Natural killer cell (primary cell): ENCODE data around the gene PROM2. TPM values are rescaled to one million over a fixed set of nuclear protein-coding genes. Genes with fewer than 3 reads are reported as not detected.

ENCODE experiments used
- ATAC-seq, 3 donors: fragments of 150-1000 bp in 2 of 3; fragments of 200-7000 bp in 1 of 3; cut with Tn5 transposase; 1 replicate in 1 of 3; 2 replicates in 2 of 3; pipeline ENCODE4 v1.10.0; 2021; ENCODE audit warnings: mild to moderate bottlenecking in 2 of 3, moderate library complexity in 2 of 3
- DNase-seq, 2 donors: peaks; one replicate each; pipeline versions ENCODE4 v3.0.0 to v3.0.0-alpha.2; 2013 to 2021; ENCODE audit warnings: mixed read lengths in 1 of 2
- H3K27ac ChIP-seq: one replicate; pipeline ENCODE4 v1.5.1; 2013; ENCODE audit warnings: mild to moderate bottlenecking, low read length
- H3K27me3 ChIP-seq: one replicate; pipeline ENCODE4 v1.6.1; 2013; ENCODE audit warnings: low read length; ENCODE audit not compliant: control insufficient read depth, insufficient read depth
- H3K36me3 ChIP-seq: one replicate; pipeline ENCODE4 v1.6.1; 2013; ENCODE audit warnings: low read length; ENCODE audit not compliant: control insufficient read depth, insufficient read depth
- H3K4me1 ChIP-seq: one replicate; pipeline ENCODE4 v1.6.1; 2013; ENCODE audit warnings: low read length; ENCODE audit not compliant: control insufficient read depth, insufficient read depth
- H3K4me3 ChIP-seq: one replicate; pipeline ENCODE4 v1.5.1; 2013; ENCODE audit warnings: low read length
- H3K9me3 ChIP-seq: one replicate; pipeline ENCODE4 v1.6.1; 2013; ENCODE audit warnings: low read length; ENCODE audit not compliant: control insufficient read depth, insufficient read depth
- H3K27ac Mint-ChIP-seq, 2 donors: one replicate each; pipeline ENCODE4 v1.8.0; 2022; ENCODE audit warnings: mild to moderate bottlenecking in 2 of 2, mixed read lengths in 2 of 2, moderate library complexity in 1 of 2
- H3K27me3 Mint-ChIP-seq, 2 donors: one replicate each; pipeline ENCODE4 v1.8.0; 2022; ENCODE audit warnings: low read depth in 2 of 2, mixed read lengths in 2 of 2
- H3K36me3 Mint-ChIP-seq: one replicate; pipeline ENCODE4 v1.8.0; 2022; ENCODE audit warnings: mixed read lengths
- H3K4me1 Mint-ChIP-seq, 2 donors: one replicate each; pipeline ENCODE4 v1.8.0; 2022; ENCODE audit warnings: mixed read lengths in 2 of 2
- H3K4me3 Mint-ChIP-seq: one replicate; pipeline ENCODE4 v1.8.0; 2022; ENCODE audit warnings: mild to moderate bottlenecking, moderate library complexity, mixed read lengths
- H3K9me3 Mint-ChIP-seq, 2 donors: one replicate each; pipeline ENCODE4 v1.8.0; 2022; ENCODE audit warnings: mixed read lengths in 2 of 2
- WGBS: methylation state at CpG from one replicate; pipeline ENCODE4 v1.1.7; 2013; ENCODE audit warnings: missing lambda C conversion rate; ENCODE audit not compliant: insufficient coverage; 5-methylcytosine and 5-hydroxymethylcytosine counted together
- intact Hi-C: fragments of 100-400 bp; cut with micrococcal nuclease; formaldehyde crosslinking; loops from one replicate; pipeline ENCODE4 v1.14.2; 2022
- total RNA-seq, 4 donors: library from RNA; stranded (reverse); fragments of 120-200 nt in 1 of 4; gene quantifications; one replicate each; pipeline versions ENCODE4 v1.2.3 to v1.2.4, GENCODE V29; 2013 to 2022
- TF ChIP-seq, protein P1 (sequence below): fragments of 200-600 bp; IDR thresholded peaks from one replicate; pipeline ENCODE4 v1.8.0; 2022; ENCODE audit warnings: antibody characterized with exemption

Gene PROM2
- total RNA-seq, 3 donors from 2014 or later (not counting 1 experiment from before 2014, with no cell fraction given), result 0.64 to 1.1 (median 0.70) TPM

GRCh38 chr2:95279435-95280035, 5.3 kb downstream of the PROM2 start:
- no peaks in the 10 kb centered on the region for H3K27me3 ChIP-seq
- no peaks in the 10 kb centered on the region for H3K36me3 ChIP-seq
- H3K9me3 ChIP-seq, result no peaks in the 10 kb centered on the region
- Mint-ChIP-seq H3K9me3 (no peaks in the 10 kb centered on the region), H3K4me1 (no peaks in the 10 kb centered on the region), H3K27me3 (no peaks in the 10 kb centered on the region), H3K4me3 (no peak overlapping the region), H3K27ac (no peak overlapping the region), H3K36me3 (no peaks in the 10 kb centered on the region)
- DNase-seq, result no peak
- WGBS, result 91% methylated on average over 19 of the region's 19 CpGs
- intact Hi-C loops, result no loop called here
- no peak overlapping the region for H3K4me3 ChIP-seq
- no peak for ATAC-seq
- TF ChIP-seq, protein P1, sequence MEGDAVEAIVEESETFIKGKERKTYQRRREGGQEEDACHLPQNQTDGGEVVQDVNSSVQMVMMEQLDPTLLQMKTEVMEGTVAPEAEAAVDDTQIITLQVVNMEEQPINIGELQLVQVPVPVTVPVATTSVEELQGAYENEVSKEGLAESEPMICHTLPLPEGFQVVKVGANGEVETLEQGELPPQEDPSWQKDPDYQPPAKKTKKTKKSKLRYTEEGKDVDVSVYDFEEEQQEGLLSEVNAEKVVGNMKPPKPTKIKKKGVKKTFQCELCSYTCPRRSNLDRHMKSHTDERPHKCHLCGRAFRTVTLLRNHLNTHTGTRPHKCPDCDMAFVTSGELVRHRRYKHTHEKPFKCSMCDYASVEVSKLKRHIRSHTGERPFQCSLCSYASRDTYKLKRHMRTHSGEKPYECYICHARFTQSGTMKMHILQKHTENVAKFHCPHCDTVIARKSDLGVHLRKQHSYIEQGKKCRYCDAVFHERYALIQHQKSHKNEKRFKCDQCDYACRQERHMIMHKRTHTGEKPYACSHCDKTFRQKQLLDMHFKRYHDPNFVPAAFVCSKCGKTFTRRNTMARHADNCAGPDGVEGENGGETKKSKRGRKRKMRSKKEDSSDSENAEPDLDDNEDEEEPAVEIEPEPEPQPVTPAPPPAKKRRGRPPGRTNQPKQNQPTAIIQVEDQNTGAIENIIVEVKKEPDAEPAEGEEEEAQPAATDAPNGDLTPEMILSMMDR, result no peak
- H3K4me1 ChIP-seq, result no peaks in the 10 kb centered on the region
- H3K27ac ChIP-seq, result no peak overlapping the region

GRCh38 chr2:95281071-95281470, 6.8 kb downstream of the PROM2 start:
- TF ChIP-seq, protein P1, result no peak
- ATAC-seq (no peak), DNase-seq (no peak)
- H3K27ac ChIP-seq, result no peak overlapping the region
- no peaks in the 10 kb centered on the region for H3K9me3 ChIP-seq
- H3K27me3 Mint-ChIP-seq, result no peaks in the 10 kb centered on the region
- no peaks in the 10 kb centered on the region for H3K9me3 Mint-ChIP-seq
- H3K4me3 Mint-ChIP-seq, result no peak overlapping the region
- H3K27ac Mint-ChIP-seq, result no peak overlapping the region
- H3K36me3 ChIP-seq, result no peaks in the 10 kb centered on the region
- H3K27me3 ChIP-seq, result no peaks in the 10 kb centered on the region
- H3K4me1 ChIP-seq, result no peaks in the 10 kb centered on the region
- intact Hi-C loops, result no loop called here
- H3K4me3 ChIP-seq, result no peak overlapping the region
- no peaks in the 10 kb centered on the region for H3K36me3 Mint-ChIP-seq
- H3K4me1 Mint-ChIP-seq, result no peaks in the 10 kb centered on the region
- WGBS, result 87% methylated on average over 8 of the region's 8 CpGs

- no peak overlapping the region for H3K27ac Mint-ChIP-seq
- ATAC-seq (no peak), DNase-seq (no peak)
- intact Hi-C loops, result no loop called here
- H3K27me3 Mint-ChIP-seq, result no peaks in the 10 kb centered on the region
- no peaks in the 10 kb centered on the region for H3K36me3 ChIP-seq
- H3K9me3 Mint-ChIP-seq, result no peaks in the 10 kb centered on the region
- H3K4me1 ChIP-seq, result no peaks in the 10 kb centered on the region
- TF ChIP-seq, protein P1, result no peak
- no peaks in the 10 kb centered on the region for H3K9me3 ChIP-seq
- no peaks in the 10 kb centered on the region for H3K4me1 Mint-ChIP-seq
- H3K27me3 ChIP-seq, result no peaks in the 10 kb centered on the region
- no peak overlapping the region for H3K4me3 ChIP-seq
- WGBS, result 90% methylated on average over 8 of the region's 8 CpGs
- H3K27ac ChIP-seq, result no peak overlapping the region
- no peaks in the 10 kb centered on the region for H3K36me3 Mint-ChIP-seq
- H3K4me3 Mint-ChIP-seq, result no peak overlapping the region
These were observed 7.5 kb downstream of the PROM2 start for GRCh38 chr2:95281786-95282185.

DNA sequence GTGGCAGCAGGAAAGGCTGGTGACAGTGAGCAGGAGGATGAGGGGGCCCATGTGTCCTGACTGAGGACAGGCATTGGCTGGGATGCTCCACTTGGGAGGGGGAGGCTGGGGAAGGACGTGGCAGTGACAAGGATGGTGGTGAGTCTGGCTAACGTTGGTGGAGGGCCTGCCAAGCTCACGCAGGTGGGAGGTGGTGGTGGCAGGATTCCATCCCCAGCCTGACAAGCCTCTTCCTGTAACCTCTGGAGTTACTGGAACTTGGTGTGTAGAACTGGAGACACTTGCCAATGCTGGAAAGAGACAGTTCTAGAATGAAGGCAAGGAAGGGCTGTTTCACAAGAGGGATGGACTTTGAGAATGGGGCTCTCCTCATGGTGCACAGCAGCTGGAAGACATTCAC, 8.2 kb downstream of the PROM2 start:
- no peak overlapping the region for H3K27ac Mint-ChIP-seq
- no peak overlapping the region for H3K4me3 Mint-ChIP-seq
- intact Hi-C loops, result no loop called here
- Histone ChIP-seq H3K4me3 (no peak overlapping the region), H3K9me3 (no peaks in the 10 kb centered on the region), H3K36me3 (no peaks in the 10 kb centered on the region), H3K27me3 (no peaks in the 10 kb centered on the region), H3K4me1 (no peaks in the 10 kb centered on the region), H3K27ac (no peak overlapping the region)
- 70% methylated on average over 3 of the region's 3 CpGs for WGBS
- TF ChIP-seq, protein P1, result no peak
- no peaks in the 10 kb centered on the region for H3K9me3 Mint-ChIP-seq
- no peaks in the 10 kb centered on the region for H3K27me3 Mint-ChIP-seq
- no peaks in the 10 kb centered on the region for H3K36me3 Mint-ChIP-seq
- no peak for ATAC-seq
- no peak for DNase-seq
- no peaks in the 10 kb centered on the region for H3K4me1 Mint-ChIP-seq
